HG03442 (cell line): ENCODE results near the gene DTX1.
"Not testable (repeated sequence)": the region's sequence is repeated elsewhere in the genome, so short reads cannot be mapped to it uniquely, and the experiment has no call there.

Source experiments
- ATAC-seq: cut with Tn5 transposase; IDR thresholded peaks from one replicate; pipeline ENCODE4 v1.9.1; 2021; ENCODE audit warnings: mild to moderate bottlenecking, moderate library complexity; ENCODE audit not compliant: unreplicated experiment

The DTX1 gene

GRCh38 chr12:113135178-113136127, 78.9 kb downstream of the DTX1 start, which contains the start of gene RASAL1:
TSS of gene RASAL1 (minus strand) at chr12:113135761. CDS start at chr12:113135462, 299 bp downstream.
- no peak for ATAC-seq

GRCh38 chr12:113136128-113136989, 79.8 kb downstream of the DTX1 start:
- no peak for ATAC-seq

GRCh38 chr12:113136990-113137511, 80.5 kb downstream of the DTX1 start:
- ATAC-seq: no peak

GRCh38 chr12:113137861-113138783, 81.6 kb downstream of the DTX1 start:
- no peak for ATAC-seq

- no peak for ATAC-seq
These were observed 82.3 kb downstream of the DTX1 start for GRCh38 chr12:113138826-113139225.

- no peak for ATAC-seq
These were observed 84.2 kb downstream of the DTX1 start for GRCh38 chr12:113140706-113141105.

- not testable (repeated sequence) for ATAC-seq
These were observed 85.2 kb downstream of the DTX1 start for GRCh38 chr12:113141716-113142115.

- no peak for ATAC-seq
These were observed 85.8 kb downstream of the DTX1 start for GRCh38 chr12:113142173-113142885.

- ATAC-seq: no peak
These were observed 86.4 kb downstream of the DTX1 start for GRCh38 chr12:113142886-113143332.

- no peak for ATAC-seq
These were observed 87.4 kb downstream of the DTX1 start for GRCh38 chr12:113143959-113144358.

- no peak for ATAC-seq
These were observed 88.3 kb downstream of the DTX1 start for GRCh38 chr12:113144806-113145205.

GRCh38 chr12:113145720-113146551, 89.4 kb downstream of the DTX1 start:
- no peak for ATAC-seq

- no peak for ATAC-seq
These were observed 90.5 kb downstream of the DTX1 start for GRCh38 chr12:113146999-113147398.
